ENCODE data around the gene CSNK2A2. TPM values are rescaled to one million over a fixed set of nuclear protein-coding genes. Genes with fewer than 3 reads are reported as not detected.

Gene CSNK2A2
- total RNA-seq, result 15.6 and 25.3 TPM in 2 replicates

GRCh38 chr16:58198022-58198683 lies at the start of gene CSNK2A2:
TSS of gene CSNK2A2 (minus strand) at chr16:58198106. CDS start at chr16:58197736, 370 bp downstream.

DNA sequence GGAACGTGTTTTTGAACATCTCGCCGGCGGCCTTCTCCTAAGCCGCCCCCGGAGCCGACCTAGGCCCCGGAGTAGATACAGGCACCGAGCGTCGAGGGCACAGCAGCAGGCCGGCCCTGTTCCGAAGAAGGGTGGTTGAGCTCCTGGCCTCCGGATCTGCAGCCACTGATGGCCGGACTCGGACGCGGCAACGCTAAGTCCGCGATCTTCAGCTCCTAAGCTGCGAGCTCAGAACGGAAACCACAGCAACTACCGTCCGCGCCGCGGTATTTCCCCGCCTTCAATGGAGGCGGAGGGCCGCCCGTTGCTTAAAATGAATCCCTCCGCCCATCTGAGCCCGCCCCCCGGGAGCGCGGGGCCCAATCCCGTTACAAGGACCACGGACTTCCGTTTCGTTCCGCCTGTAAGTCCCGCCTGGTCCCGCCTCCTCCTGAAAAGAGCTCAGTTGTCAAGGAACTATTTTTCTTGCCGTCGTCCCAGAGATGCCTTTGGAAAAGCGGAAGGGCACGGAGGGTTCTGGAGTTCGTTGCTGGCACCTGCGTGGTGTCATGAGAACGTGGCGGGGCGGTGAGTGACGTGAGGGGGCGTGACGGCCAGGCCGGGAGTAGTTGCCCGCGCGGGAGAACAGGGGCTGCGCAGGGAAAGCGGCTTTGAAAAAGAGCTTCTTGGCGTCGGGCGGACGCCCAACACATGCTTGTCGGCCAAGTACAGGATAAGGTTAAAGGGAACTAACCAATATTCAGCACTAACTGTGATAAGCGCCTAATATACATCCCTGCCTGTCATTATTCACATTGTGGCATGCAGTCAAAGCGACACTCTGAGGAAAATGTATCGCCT lies 68.6 kb downstream of the CSNK2A2 start, which contains the start of gene CFAP20:
TSS of gene CFAP20 (minus strand) at position 285 of the 840 bp plus-strand sequence. CDS start at position 19, 266 bp downstream.

Other genes starting within 250 kb of the CSNK2A2 start
- gene CNGB1, start 227.0 kb downstream of the CSNK2A2 start, total RNA-seq, result under 0.01 TPM in 2 replicates
- gene ZNF319, start 197.4 kb downstream of the CSNK2A2 start, total RNA-seq, result 2.4 and 3.0 TPM in 2 replicates
- gene USB1, start 196.7 kb downstream of the CSNK2A2 start, total RNA-seq, result 15.5 and 19.3 TPM in 2 replicates
- gene MMP15, start 172.4 kb downstream of the CSNK2A2 start, total RNA-seq, result 2.5 and 2.6 TPM in 2 replicates
- 28.4 and 32.8 TPM in 2 replicates for gene CFAP20, start 68.7 kb downstream of the CSNK2A2 start, total RNA-seq
- gene PRSS54, start 96.9 kb upstream of the CSNK2A2 start, total RNA-seq, result not detected in 2 replicates
- 2.8 and 4.4 TPM in 2 replicates for gene GINS3, start 194.4 kb upstream of the CSNK2A2 start, total RNA-seq